ENCODE data around the gene THOC6. TPM values are rescaled to one million over a fixed set of nuclear protein-coding genes. Genes with fewer than 3 reads are reported as not detected.
"Not testable (repeated sequence)": the region's sequence is repeated elsewhere in the genome, so short reads cannot be mapped to it uniquely, and the experiment has no call there.

Gene THOC6
- total RNA-seq, 1 donor from 2014 or later, result 18.3 TPM

DNA sequence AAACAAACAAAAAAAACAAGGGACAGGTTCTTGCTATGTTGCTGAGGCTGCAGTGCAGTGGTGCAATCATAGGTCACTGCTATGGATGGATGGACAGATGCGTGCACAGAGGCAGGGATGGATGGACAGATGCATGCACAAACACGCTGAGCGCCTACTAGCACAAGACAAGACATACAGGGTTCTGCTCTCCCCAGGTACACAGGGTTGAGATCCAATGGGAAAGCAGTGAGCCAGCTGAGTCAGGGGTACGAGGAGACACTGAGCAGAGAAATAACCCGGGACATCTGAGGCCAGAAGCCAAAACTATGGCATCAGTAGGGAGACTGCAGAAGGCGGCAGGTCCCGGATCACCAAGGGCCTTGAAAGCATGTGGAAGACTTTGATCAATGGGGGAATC is 47.8 kb downstream of the THOC6 start:
- no peak for DNase-seq (ENCODE audit: low read depth in 2 of 2)

DNA sequence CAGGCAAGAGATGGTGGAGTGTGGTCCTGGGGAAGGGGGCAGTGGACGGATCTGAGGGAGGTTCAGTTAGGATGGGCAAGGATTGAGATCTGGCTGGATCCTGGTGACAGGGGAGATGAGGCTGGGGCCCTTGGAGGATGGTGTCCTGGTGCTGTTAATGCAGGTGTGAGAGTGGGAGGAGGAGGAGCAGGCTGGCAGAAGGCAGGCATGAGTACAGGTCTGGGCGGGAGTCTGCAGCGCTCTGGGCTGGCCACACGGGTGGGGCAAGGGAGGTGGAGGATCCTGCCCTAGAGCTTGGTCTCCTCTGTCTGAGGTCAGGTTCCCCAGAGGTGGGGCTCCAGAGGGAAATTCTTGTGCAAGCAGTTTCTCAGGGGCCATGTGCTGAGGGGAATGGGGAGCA is 48.3 kb downstream of the THOC6 start:
- DNase-seq (ENCODE audit: low read depth in 2 of 2), result not testable (repeated sequence)

DNA sequence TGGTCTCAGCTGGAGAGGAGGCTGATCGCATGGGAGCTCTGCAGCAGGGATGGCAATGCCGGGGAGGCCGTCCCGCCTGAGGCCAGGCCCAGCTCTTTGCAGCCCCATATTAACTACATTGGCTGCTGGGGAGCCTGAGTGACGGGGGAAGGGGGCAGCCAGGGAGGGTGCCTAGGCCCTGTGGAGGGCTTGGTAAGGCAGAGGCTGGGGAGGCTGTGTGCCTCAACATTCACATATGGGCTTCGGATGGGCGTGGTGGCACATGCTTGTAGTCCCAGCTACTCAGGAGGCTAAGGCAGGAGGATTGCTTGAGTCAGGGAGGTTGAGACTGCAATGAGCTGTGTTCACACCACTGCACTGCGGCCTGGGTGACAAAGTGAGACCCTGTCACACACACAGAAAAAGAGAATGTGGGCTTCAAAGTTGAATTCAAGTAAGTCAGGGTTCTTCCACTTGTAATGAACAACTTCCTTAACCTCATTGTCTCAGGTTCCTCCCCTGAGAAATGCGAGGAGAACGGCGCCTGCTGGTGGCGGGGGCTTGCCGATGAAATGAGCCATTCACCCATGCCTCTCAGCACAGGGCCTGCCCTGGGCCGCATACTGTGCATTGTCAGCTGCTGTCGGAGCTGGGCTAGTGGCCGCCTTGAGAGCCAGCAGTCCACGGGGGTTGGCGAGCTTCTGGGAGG is 48.9 kb downstream of the THOC6 start:
- not testable (repeated sequence) for DNase-seq (ENCODE audit: low read depth in 2 of 2)

DNA sequence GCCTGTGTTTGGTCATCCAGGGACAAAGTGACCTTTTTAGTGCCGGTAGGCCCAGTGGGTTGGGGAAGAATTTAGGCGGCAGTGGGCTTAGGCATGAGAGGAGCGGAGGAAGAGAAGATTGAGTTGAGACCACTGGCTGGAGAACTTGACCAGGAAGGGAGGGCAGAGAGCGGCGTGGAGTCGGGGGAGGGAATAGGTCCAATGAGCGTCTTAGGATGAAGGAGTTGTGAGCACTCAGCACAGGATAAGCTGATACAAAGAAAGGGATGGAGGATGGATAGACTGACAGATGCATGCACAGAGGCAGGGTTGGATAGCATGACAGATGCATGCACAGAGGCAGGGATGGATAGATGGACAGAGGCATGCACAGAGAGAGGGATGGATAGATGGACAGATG is 49.6 kb downstream of the THOC6 start:
- DNase-seq (ENCODE audit: low read depth in 2 of 2), result no peak

DNA sequence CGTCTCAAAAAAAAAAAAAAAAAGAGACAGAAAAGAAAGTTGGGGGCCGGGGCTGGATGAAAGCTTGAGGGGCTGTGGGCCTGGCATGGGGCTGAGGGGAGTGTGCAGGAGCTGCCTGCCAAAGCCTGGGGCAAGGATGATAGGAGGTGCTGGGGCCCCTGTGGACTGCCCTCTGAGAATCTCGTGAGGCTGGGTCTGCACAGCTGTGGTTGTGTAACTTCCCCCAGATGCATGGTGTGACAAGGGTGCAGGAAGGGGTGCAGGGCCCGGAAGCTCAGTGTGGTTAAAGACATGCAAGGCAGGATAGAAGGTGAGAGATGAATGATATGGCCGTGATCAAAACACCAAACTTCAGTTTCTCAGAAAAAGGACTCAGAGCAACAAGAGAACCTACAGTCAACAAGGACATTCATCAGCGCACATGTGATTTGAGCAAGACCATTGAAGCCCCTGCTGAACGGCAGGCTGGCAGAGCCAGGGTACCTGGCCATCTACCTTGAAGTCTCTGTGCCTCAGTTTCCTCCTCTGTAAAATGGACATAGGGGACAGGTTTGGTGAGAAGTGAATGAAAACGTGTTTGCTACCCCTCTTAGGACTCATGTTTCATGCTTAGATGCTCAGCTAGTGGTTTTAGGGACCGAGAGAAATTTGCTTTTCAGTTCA is 51.2 kb downstream of the THOC6 start:
- no peak for DNase-seq (ENCODE audit: low read depth in 2 of 2)

DNA sequence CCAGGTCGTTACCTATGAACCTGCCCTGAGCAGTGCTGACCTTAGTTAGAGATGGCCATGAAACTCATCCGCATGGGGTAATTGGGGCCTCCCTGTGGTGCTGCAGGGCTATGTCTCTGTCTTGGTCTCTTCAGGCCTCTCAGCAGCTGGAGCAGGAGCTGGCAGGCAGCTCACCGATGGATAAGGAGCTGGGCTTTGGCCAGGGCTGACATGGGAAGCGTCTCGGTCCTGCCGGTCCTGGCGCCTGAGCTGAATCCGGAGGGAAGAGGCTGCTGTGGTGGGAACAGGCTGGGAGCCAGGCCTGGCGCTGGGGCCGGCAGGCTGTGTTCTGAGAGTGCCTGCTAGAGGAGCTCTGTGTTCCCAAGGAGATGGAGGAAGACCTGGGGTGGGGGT is 51.7 kb downstream of the THOC6 start:
- no peak for DNase-seq (ENCODE audit: low read depth in 2 of 2)

DNA sequence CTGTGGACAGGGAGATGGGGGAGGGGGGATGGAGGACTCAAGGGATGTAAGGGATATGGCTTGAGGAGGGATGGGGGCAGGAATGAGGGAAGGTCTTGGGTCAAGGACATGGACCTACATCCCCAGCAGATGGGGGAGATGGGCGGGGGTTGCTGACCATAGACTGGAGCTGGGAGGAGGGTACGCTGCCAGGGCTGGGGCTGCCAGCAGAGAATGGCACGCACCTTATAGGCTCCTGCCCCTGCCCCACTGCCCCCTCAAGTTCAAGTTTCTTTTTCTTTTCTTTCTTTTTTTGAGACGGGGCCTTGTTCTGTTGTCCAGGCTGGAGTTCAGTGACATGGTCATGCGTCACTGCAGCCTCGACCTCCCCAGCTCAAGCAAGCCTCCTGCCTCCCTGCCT is 52.1 kb downstream of the THOC6 start:
- not testable (repeated sequence) for DNase-seq (ENCODE audit: low read depth in 2 of 2)

DNA sequence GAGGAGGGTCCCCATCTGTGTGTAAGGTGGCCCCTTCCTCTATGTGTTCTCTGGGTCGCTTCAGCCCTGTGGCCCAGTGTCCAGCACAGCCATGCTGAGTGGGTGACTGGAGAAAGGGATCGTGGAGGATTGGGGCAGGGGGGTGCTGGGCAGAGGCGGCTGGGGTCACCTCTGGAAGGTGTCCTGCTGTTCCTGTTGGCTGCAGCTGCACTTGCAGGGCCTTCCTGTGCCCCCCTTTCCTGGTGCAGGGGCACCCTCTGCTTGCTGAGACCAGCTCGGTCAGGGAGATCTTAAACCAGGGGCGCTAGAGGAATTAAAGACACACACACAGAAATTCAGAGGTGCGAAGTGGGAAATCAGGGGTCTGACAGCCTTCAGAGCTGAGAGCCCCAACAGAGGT is 52.7 kb downstream of the THOC6 start:
- DNase-seq (ENCODE audit: low read depth in 2 of 2), result no peak

Other genes with a start within 250 kb of the THOC6 start
- 289 and 344 TPM in 2 replicates for gene ELOB, start 246.8 kb upstream of the THOC6 start, total RNA-seq
- gene PRSS33, start 236.5 kb upstream of the THOC6 start, total RNA-seq, result not detected in 2 replicates
- not detected in 2 replicates for gene PRSS41, start 225.6 kb upstream of the THOC6 start, total RNA-seq
- gene PRSS21, start 206.8 kb upstream of the THOC6 start, total RNA-seq, result 0.40 and 2.2 TPM in 2 replicates
- gene ZG16B, start 193.7 kb upstream of the THOC6 start, total RNA-seq, result 0.65 TPM in 1 of 2 replicates, not detected in the other
- not detected in 2 replicates for gene PRSS22, start 165.9 kb upstream of the THOC6 start, total RNA-seq
- 28.3 and 32.1 TPM in 2 replicates for gene FLYWCH2, start 140.8 kb upstream of the THOC6 start, total RNA-seq
- gene FLYWCH1, start 112.1 kb upstream of the THOC6 start, total RNA-seq, result 17.7 and 17.9 TPM in 2 replicates
- gene KREMEN2, start 59.8 kb upstream of the THOC6 start, total RNA-seq, result not detected in 2 replicates
- gene PAQR4, start 54.7 kb upstream of the THOC6 start, total RNA-seq, result 2.6 and 4.1 TPM in 2 replicates
- gene PKMYT1, start 43.6 kb upstream of the THOC6 start, total RNA-seq, result 0.99 and 2.0 TPM in 2 replicates
- not detected in 2 replicates for gene CLDN9, start 11.1 kb upstream of the THOC6 start, total RNA-seq
- not detected in 2 replicates for gene CLDN6, start 5.9 kb upstream of the THOC6 start, total RNA-seq
- 44.2 and 54.8 TPM in 2 replicates for gene TNFRSF12A, start 3.7 kb upstream of the THOC6 start, total RNA-seq
- gene HCFC1R1, start 93 bp upstream of the THOC6 start, total RNA-seq, result 4.6 and 6.1 TPM in 2 replicates
- not detected in 2 replicates for gene BICDL2, start 12.9 kb downstream of the THOC6 start, total RNA-seq
- gene MMP25, start 22.5 kb downstream of the THOC6 start, total RNA-seq, result under 0.01 TPM in 2 replicates
- gene IL32, start 41.6 kb downstream of the THOC6 start, total RNA-seq, result 26.2 and 36.6 TPM in 2 replicates
- gene ZSCAN10, start 75.3 kb downstream of the THOC6 start, total RNA-seq, result under 0.01 TPM in 1 of 2 replicates, not detected in the other
- 12.3 and 12.6 TPM in 2 replicates for gene ZNF205, start 88.6 kb downstream of the THOC6 start, total RNA-seq
- 2.8 and 3.2 TPM in 2 replicates for gene ZNF213, start 111.0 kb downstream of the THOC6 start, total RNA-seq
- gene OR1F1, start 164.2 kb downstream of the THOC6 start, total RNA-seq, result not detected in 2 replicates
- gene ZNF200, start 211.1 kb downstream of the THOC6 start, total RNA-seq, result 7.0 and 10.1 TPM in 2 replicates
- not detected in 2 replicates for gene MEFV, start 232.6 kb downstream of the THOC6 start, total RNA-seq